GM03348 (cell line): ENCODE results near the gene TDRD1.

Experiments
- DNase-seq: peaks from one replicate; pipeline ENCODE4 v3.0.0; 2012; ENCODE audit warnings: low spot score

The TDRD1 gene

GRCh38 chr10:114239117-114239993, 60.2 kb downstream of the TDRD1 start, which contains the start of gene VWA2:
Gene VWA2 (plus strand): TSS chr10:114239254. CDS start chr10:114248714, 9,460 bp downstream.
- DNase-seq = no peak

- DNase-seq = no peak
Observed at GRCh38 chr10:114239994-114240345, 60.8 kb downstream of the TDRD1 start.

GRCh38 chr10:114242235-114242634, 63.1 kb downstream of the TDRD1 start:
- DNase-seq = no peak

GRCh38 chr10:114243661-114244060, 64.5 kb downstream of the TDRD1 start:
- DNase-seq = no peak

- DNase-seq = no peak
Observed at GRCh38 chr10:114244126-114244525, 65.0 kb downstream of the TDRD1 start.

- DNase-seq = no peak
Observed at GRCh38 chr10:114245121-114245791, 66.1 kb downstream of the TDRD1 start.

- no peak for DNase-seq
Observed at GRCh38 chr10:114246679-114247305, 67.6 kb downstream of the TDRD1 start.

- DNase-seq = no peak
Observed at GRCh38 chr10:114250236-114250635, 71.1 kb downstream of the TDRD1 start.

- no peak for DNase-seq
Observed at GRCh38 chr10:114250716-114251115, 71.6 kb downstream of the TDRD1 start.

GRCh38 chr10:114252092-114252491, 72.9 kb downstream of the TDRD1 start:
- no peak for DNase-seq

GRCh38 chr10:114252883-114253282, 73.7 kb downstream of the TDRD1 start:
- DNase-seq = no peak

GRCh38 chr10:114255227-114255626, 76.1 kb downstream of the TDRD1 start:
- DNase-seq = no peak

GRCh38 chr10:114256008-114256765, 77.0 kb downstream of the TDRD1 start:
- no peak for DNase-seq

- no peak for DNase-seq
Observed at GRCh38 chr10:114256822-114257221, 77.7 kb downstream of the TDRD1 start.

- DNase-seq = no peak
Observed at GRCh38 chr10:114257498-114257897, 78.3 kb downstream of the TDRD1 start.

GRCh38 chr10:114258274-114258840, 79.2 kb downstream of the TDRD1 start:
- no peak for DNase-seq

- peak; percentile 93 for DNase-seq
Observed at GRCh38 chr10:114259824-114260223, 80.7 kb downstream of the TDRD1 start.

- no peak for DNase-seq
Observed at GRCh38 chr10:114260366-114260765, 81.2 kb downstream of the TDRD1 start.

GRCh38 chr10:114261076-114261475, 81.9 kb downstream of the TDRD1 start:
- DNase-seq = peak; percentile 82

- DNase-seq = no peak
Observed at GRCh38 chr10:114262496-114262895, 83.3 kb downstream of the TDRD1 start.

GRCh38 chr10:114265392-114266053, 86.4 kb downstream of the TDRD1 start:
- DNase-seq = peak; percentile 44
